HepG2 (cell line): ENCODE data around the gene OR2L3. TPM values are rescaled to one million over a fixed set of nuclear protein-coding genes. Genes with fewer than 3 reads are reported as not detected.

Experiments used
- ATAC-seq: fragments of 200-7000 bp; cut with Tn5 transposase; 3 replicates; pipeline ENCODE4 v1.9.1; 2020; ENCODE audit warnings: mild to moderate bottlenecking, moderate library complexity
- BruUV-seq: library from RNA; stranded (reverse); fragments of 400-500 nt; replicated peaks from 2 replicates; lab custom pipeline; 2021; lab: Mats Ljungman, UMichigan
- CTCF ChIA-PET: fragments of 300-600 bp; formaldehyde crosslinking; extraction: SDS; loops from one replicate; lab custom pipeline; 2021; ENCODE audit warnings: low total read pairs, inconsistent platforms, low intra/inter-chr PET ratio; lab: Yijun Ruan, JAX
- POLR2A ChIA-PET: fragments of 350-600 bp; sonication (Branson Sonifier 250); formaldehyde crosslinking; loops from one replicate; lab custom pipeline; 2020; ENCODE audit warnings: antibody characterized with exemption, inconsistent platforms; lab: Yijun Ruan, JAX
- DNase-seq: peaks from one replicate; pipeline ENCODE4 v3.0.0-alpha.2; 2015; ENCODE audit warnings: low spot score
- FAIRE-seq: peaks from 3 replicates; lab custom pipeline; 2011; peaks lifted over from hg19 to GRCh38; lab: Jason Lieb, UNC
- H2AFZ ChIP-seq: one replicate; pipeline ENCODE4 v1.6.1; 2011; ENCODE audit warnings: low read length, inconsistent platforms
- H3K27ac ChIP-seq: fragments of 300-600 bp; 3 replicates; pipeline ENCODE4 v1.8.0; 2011; ENCODE audit warnings: mixed run types, mild to moderate bottlenecking, mixed read lengths, low read length, inconsistent platforms; ENCODE audit not compliant: insufficient read depth; ENCODE audit errors: extremely low read length
- H3K27me3 ChIP-seq, 2 experiments: fragments of 200-600 bp in 1 of 2; 2 replicates in 1 of 2; 3 replicates in 1 of 2; pipeline versions ENCODE4 v1.6.0 to v1.8.0; 2011; ENCODE audit warnings: low read length in 2 of 2, mild to moderate bottlenecking in 2 of 2, moderate library complexity in 2 of 2, inconsistent platforms in 1 of 2; ENCODE audit not compliant: insufficient read depth in 2 of 2, control insufficient read depth in 1 of 2
- H3K36me3 ChIP-seq, 2 experiments: fragments of 200-600 bp in 1 of 2; replicated peaks in 1 of 2; 2 replicates in 1 of 2; 3 replicates in 1 of 2; pipeline versions ENCODE4 v1.5.1 to v1.8.0; 2011; ENCODE audit warnings: low read length in 2 of 2, inconsistent platforms in 1 of 2; ENCODE audit not compliant: insufficient read depth in 2 of 2, control insufficient read depth in 1 of 2
- H3K4me1 ChIP-seq: 2 replicates; pipeline ENCODE4 v1.5.1; 2012; ENCODE audit warnings: low read length, inconsistent platforms; ENCODE audit not compliant: insufficient read depth
- H3K4me2 ChIP-seq: 2 replicates; pipeline ENCODE4 v1.6.0; 2011; ENCODE audit warnings: low read depth, low read length, inconsistent platforms
- H3K4me3 ChIP-seq, 3 experiments: fragments of 200-600 bp in 1 of 3; sonication (generic), shearing (Covaris generic) in 1 of 3; replicated peaks in 1 of 3; 2 replicates each; pipeline ENCODE4 v1.5.1; 2011 to 2016; ENCODE audit warnings: low read length in 3 of 3, inconsistent platforms in 2 of 3, low read depth in 2 of 3, mild to moderate bottlenecking in 2 of 3, control low read depth in 1 of 3, mixed read lengths in 1 of 3; ENCODE audit not compliant: insufficient read depth in 1 of 3
- H3K79me2 ChIP-seq: one replicate; pipeline ENCODE4 v1.6.1; 2011; ENCODE audit warnings: low read length, inconsistent platforms; ENCODE audit not compliant: insufficient read depth
- H3K9ac ChIP-seq: 2 replicates; pipeline ENCODE4 v1.6.0; 2011; ENCODE audit warnings: mild to moderate bottlenecking, low read depth, low read length, inconsistent platforms; ENCODE audit not compliant: insufficient read depth
- H3K9me3 ChIP-seq: 2 replicates; pipeline ENCODE4 v1.5.1; 2012; ENCODE audit warnings: mild to moderate bottlenecking, low read length
- H4K20me1 ChIP-seq: 2 replicates; pipeline ENCODE4 v1.6.0; 2011; ENCODE audit warnings: inconsistent platforms, mild to moderate bottlenecking, low read length, moderate library complexity; ENCODE audit not compliant: insufficient read depth
- BRF2 ChIP-seq: sonication (generic); formaldehyde crosslinking; IDR thresholded peaks from 2 replicates; pipeline ENCODE4 v1.8.1; 2022; ENCODE audit warnings: mild to moderate bottlenecking, missing genetic modification reagents
- CBX5 ChIP-seq: sonication (generic); formaldehyde crosslinking; IDR thresholded peaks from 2 replicates; pipeline ENCODE4 v1.4.0; 2020; ENCODE audit warnings: missing genetic modification reagents, borderline replicate concordance
- MAFF ChIP-seq: IDR thresholded peaks from 2 replicates; pipeline ENCODE4 v1.6.1; 2011; ENCODE audit warnings: low read depth, low read length, improper control_type of control experiment
- MAFG ChIP-seq: sonication (generic); formaldehyde crosslinking; IDR thresholded peaks from 2 replicates; pipeline ENCODE4 v1.5.1; 2020; ENCODE audit warnings: mild to moderate bottlenecking, missing genetic modification reagents
- MAFK ChIP-seq, 2 experiments: IDR thresholded peaks in 1 of 2; conservative IDR thresholded peaks in 1 of 2; 2 replicates each; pipeline ENCODE4 v1.6.1; 2011; ENCODE audit warnings: improper control_type of control experiment in 2 of 2, low read length in 2 of 2
- MLXIP ChIP-seq: sonication (generic); formaldehyde crosslinking; IDR thresholded peaks from 2 replicates; pipeline ENCODE4 v1.9.0; 2021; ENCODE audit warnings: missing genetic modification reagents, borderline replicate concordance
- NFE2 ChIP-seq: sonication (generic); formaldehyde crosslinking; IDR thresholded peaks from 2 replicates; pipeline ENCODE4 v1.4.0; 2020; ENCODE audit warnings: missing genetic modification reagents
- SP2 ChIP-seq: sonication (generic); formaldehyde crosslinking; IDR thresholded peaks from 2 replicates; pipeline ENCODE4 v1.5.1; 2020; ENCODE audit warnings: mild to moderate bottlenecking, missing genetic modification reagents
- TFE3 ChIP-seq: IDR thresholded peaks from 2 replicates; pipeline ENCODE4 v1.6.1; 2016
- ZNF501 ChIP-seq: sonication (generic); formaldehyde crosslinking; IDR thresholded peaks from 2 replicates; pipeline ENCODE4 v1.5.1; 2020; ENCODE audit warnings: mild to moderate bottlenecking, moderate library complexity, missing genetic modification reagents
- ZNF564 ChIP-seq: sonication (generic); formaldehyde crosslinking; IDR thresholded peaks from 2 replicates; pipeline ENCODE4 v1.8.1; 2023; ENCODE audit warnings: mild to moderate bottlenecking, missing genetic modification reagents
- ZNF724P ChIP-seq: sonication (generic); formaldehyde crosslinking; IDR thresholded peaks from 2 replicates; pipeline ENCODE4 v1.8.0; 2022; ENCODE audit warnings: missing genetic modification reagents, borderline replicate concordance
- ZSCAN5A ChIP-seq: sonication (generic); formaldehyde crosslinking; IDR thresholded peaks from 2 replicates; pipeline ENCODE4 v1.8.0; 2022; ENCODE audit warnings: mild to moderate bottlenecking, missing genetic modification reagents, borderline replicate concordance
- WGBS: methylation state at CpG from one replicate; pipeline ENCODE4 v1.1.6; 2017; ENCODE audit warnings: low lambda C conversion rate; 5-methylcytosine and 5-hydroxymethylcytosine counted together
- in situ Hi-C: cut with HindIII; loops from 2 replicates; pipeline ENCODE4 v1.10.0; 2017; ENCODE audit warnings: low pct_unique_long_range_greater_than_20kb; ENCODE audit not compliant: extremely low pct_ligation_motif_present
- intact Hi-C: fragments of 100-400 bp; cut with micrococcal nuclease; formaldehyde crosslinking; loops from one replicate; pipeline ENCODE4 v1.10.0; 2022; ENCODE audit not compliant: unreplicated experiment
- polyA plus RNA-seq, 8 experiments: library from polyadenylated mRNA; depleted of rRNA in 3 of 8; stranded (reverse) in 7 of 8; unstranded in 1 of 8; fragments of >200 nt; fragmentation: Illumina TruSeq in 4 of 8; extraction: Trizol in 4 of 8; gene quantifications; 2 replicates each; pipeline versions ENCODE4 v1.2.1 to v1.2.3, GENCODE V29; 2011 to 2016; ENCODE audit warnings: low read depth in 4 of 8, missing spikeins in 1 of 8, mixed read lengths in 1 of 8; ENCODE audit not compliant: insufficient read depth in 1 of 8
- total RNA-seq, 5 experiments: library from RNA; depleted of rRNA; stranded (reverse); fragments of >200 nt; fragmentation: Illumina TruSeq; extraction: Trizol; gene quantifications; 2 replicates each; pipeline ENCODE4 v1.2.3, GENCODE V29; 2016; ENCODE audit warnings: low read depth in 1 of 5

OR2L3 gene
- total and polyA plus RNA-seq, 2 of the 13 experiments (the other 11 are each of a cell fraction or from before 2014, with no cell fraction given): not detected

- TF ChIP-seq SP2 (CRISPR knock-in tag) (no peak), ZSCAN5A (CRISPR knock-in tag) (no peak), CBX5 (CRISPR knock-in tag) (no peak), ZNF564 (CRISPR knock-in tag) (no peak)
- TF ChIP-seq, all 625 proteins: peak for 0
Measured at GRCh38 chr1:248065071-248065470, 18.4 kb downstream of the OR2L3 start (continued).

GRCh38 chr1:248065604-248066003 is 19.0 kb downstream of the OR2L3 start:
- in situ Hi-C loops: no loop called here
- DNase-seq (no peak), FAIRE-seq (no peak), ATAC-seq (no peak)
- no TSS peak for BruUV-seq
- Histone ChIP-seq H3K27me3 (no peaks in the 10 kb centered on the region), H3K9ac (no peak overlapping the region), H3K27ac (no peak overlapping the region), H3K9me3 (peaks cover 56% of the 10 kb centered on the region), H3K79me2 (no peaks in the 10 kb centered on the region), H3K4me3 (no peak overlapping the region), H4K20me1 (no peaks in the 10 kb centered on the region), H3K4me1 (no peaks in the 10 kb centered on the region), H3K4me2 (no peak overlapping the region), H3K36me3 (no peaks in the 10 kb centered on the region), H2AFZ (no peak overlapping the region)
- 70% methylated on average over 3 of the region's 3 CpGs for WGBS
- TF ChIP-seq MLXIP (CRISPR knock-in tag): no peak
- peak; percentile 99 for TF ChIP-seq MAFF
- TF ChIP-seq ZNF501: no peak
- TF ChIP-seq ZNF724P (CRISPR knock-in tag): no peak
- no peak for TF ChIP-seq BRF2 (CRISPR knock-in tag)
- no peak for TF ChIP-seq TFE3 (CRISPR knock-in tag)
- peak; percentile 68; the same call in 1 of the 2 replicates for TF ChIP-seq MAFG (CRISPR knock-in tag)
- peak; percentile 99 for TF ChIP-seq MAFK (conservative IDR thresholded peaks at IDR 0.05 in 1 of 2, IDR thresholded peaks at IDR 0.05 in 1 of 2; ENCODE audit: low read length in 2 of 2)
- TF ChIP-seq NFE2 (CRISPR knock-in tag): no peak
- ChIA-PET POLR2A (no interaction called here), CTCF (no interaction called here)
- intact Hi-C loops: no loop called here
